ENCODE data around the gene GPRC5C. TPM values are rescaled to one million over a fixed set of nuclear protein-coding genes. Genes with fewer than 3 reads are reported as not detected.

The GPRC5C gene
- total RNA-seq, 4 donors from 2014 or later, result 3.8 to 19.8 (median 9.9) TPM

DNA sequence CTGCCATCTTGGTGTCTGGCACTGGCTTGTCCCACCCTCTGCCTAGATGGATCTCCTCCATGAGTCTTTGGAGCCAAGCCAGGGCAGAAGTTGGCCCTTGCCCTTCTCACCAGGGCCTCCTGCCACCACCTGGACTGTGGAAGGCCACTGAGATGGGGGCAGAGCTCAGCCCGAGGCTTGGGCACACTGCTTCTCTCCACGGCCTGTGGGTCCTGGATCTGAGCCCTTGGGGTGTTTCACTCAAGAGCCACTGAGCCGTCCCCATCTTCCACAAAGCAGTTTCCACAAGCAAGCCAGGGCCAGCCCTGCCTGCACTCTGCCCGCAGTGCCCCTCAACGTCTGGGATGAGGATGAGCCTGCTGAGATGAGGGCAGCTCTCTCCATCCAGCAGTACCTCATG is 17.9 kb downstream of the GPRC5C start:
- TF ChIP-seq, protein P1, sequence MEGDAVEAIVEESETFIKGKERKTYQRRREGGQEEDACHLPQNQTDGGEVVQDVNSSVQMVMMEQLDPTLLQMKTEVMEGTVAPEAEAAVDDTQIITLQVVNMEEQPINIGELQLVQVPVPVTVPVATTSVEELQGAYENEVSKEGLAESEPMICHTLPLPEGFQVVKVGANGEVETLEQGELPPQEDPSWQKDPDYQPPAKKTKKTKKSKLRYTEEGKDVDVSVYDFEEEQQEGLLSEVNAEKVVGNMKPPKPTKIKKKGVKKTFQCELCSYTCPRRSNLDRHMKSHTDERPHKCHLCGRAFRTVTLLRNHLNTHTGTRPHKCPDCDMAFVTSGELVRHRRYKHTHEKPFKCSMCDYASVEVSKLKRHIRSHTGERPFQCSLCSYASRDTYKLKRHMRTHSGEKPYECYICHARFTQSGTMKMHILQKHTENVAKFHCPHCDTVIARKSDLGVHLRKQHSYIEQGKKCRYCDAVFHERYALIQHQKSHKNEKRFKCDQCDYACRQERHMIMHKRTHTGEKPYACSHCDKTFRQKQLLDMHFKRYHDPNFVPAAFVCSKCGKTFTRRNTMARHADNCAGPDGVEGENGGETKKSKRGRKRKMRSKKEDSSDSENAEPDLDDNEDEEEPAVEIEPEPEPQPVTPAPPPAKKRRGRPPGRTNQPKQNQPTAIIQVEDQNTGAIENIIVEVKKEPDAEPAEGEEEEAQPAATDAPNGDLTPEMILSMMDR (IDR thresholded peaks at IDR 0.05; ENCODE audit: low read depth), result no peak

- TF ChIP-seq, protein P1 (IDR thresholded peaks at IDR 0.05; ENCODE audit: low read depth), result no peak
Measured at GRCh38 chr17:74450231-74450630, 18.3 kb downstream of the GPRC5C start.

DNA sequence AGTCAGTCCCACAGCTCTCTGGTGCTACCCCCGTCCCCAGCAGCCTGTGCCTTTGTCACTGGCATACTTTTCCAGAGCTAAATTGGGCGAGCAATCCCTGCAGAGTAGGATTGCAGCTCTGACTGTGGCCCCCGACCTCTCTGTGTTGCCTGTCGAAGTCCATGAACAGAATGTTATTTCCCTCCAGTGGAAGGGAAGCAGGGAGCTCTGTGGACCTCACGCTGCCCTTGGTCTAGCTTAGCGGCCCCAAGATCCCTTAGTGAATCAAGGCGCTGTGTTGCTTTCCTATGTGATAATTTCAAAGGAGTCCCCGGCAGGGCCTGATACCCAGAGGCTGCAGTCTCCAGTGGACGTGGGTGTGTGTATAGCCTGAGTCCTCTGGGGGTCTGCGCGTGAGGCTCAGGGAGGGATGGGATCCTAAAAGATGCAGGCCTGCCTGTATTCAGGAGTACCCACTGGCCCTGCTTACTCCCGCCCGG is 19.1 kb downstream of the GPRC5C start:
- TF ChIP-seq, protein P1 (IDR thresholded peaks at IDR 0.05; ENCODE audit: low read depth), result no peak

DNA sequence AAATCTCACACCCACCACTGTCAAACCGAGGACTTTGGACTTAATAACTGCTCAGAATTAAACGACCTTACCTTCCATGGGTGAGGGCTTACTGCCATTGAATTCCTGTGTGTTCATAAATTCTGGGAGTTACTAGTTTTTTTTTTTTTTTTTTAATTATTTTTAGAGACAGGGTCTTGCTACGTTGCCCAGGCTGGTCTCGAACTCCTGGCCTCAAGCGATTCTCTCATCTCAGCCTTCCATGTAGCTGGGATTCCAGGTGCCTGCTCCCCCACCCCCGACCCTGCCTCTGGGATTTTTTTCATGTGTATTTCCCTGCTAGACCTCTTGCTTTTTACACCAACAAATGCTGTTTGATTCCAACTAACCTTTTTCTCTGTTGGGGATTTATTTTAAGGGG is 19.7 kb downstream of the GPRC5C start:
- TF ChIP-seq, protein P1 (IDR thresholded peaks at IDR 0.05; ENCODE audit: low read depth), result no peak

GRCh38 chr17:74452033-74452840 is 20.3 kb downstream of the GPRC5C start:
- TF ChIP-seq, protein P1 (IDR thresholded peaks at IDR 0.05; ENCODE audit: low read depth), result no peak

DNA sequence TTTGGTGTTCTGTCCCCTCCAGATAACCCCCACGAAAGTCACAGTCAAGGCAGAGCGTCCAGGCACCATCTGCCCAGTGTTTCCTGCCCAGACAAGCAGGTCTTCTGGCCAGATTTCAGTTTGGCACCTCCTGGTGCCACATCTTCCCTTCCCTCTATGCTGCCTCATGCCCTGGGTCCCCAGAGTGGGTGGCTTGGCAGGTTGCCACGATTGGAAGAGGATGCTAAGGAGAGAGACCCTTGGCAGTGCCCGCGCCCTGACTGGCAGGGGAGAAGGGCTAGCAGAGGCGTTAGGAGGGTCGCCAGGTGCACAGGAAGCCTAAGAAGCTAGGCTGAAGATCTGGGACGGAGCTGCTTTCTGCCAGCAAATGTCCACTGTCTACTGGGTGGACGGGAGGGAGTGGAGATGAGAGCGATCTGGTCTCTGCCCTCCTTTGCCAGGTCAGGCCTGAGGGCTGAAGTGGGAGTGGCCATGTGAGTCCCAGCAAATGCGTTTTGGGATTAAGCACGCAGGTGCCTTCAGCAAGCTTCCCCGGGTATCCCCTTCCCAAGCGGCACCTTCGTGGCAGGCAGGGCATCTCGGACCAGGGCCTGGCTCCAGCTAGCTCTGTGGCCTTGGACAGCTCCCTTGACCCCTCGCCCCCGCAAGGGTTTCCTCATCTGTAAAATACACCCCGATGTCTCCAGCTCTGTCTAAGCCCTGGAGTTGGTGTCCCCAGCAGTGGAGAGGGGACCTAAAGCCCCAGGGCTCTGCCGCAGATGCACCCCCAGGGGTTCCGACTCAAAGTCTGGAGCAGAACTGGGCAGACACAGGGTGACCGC is 21.2 kb downstream of the GPRC5C start:
- TF ChIP-seq, protein P1 (IDR thresholded peaks at IDR 0.05; ENCODE audit: low read depth), result no peak

- TF ChIP-seq, protein P1 (IDR thresholded peaks at IDR 0.05; ENCODE audit: low read depth), result no peak
Measured at GRCh38 chr17:74453665-74454196, 21.8 kb downstream of the GPRC5C start.

All from subcutaneous adipose tissue (tissue), 4 donors.